ENCODE measurements around the gene TPCN2.
A peak's percentile ranks its signal among the peaks of the same experiment; 100 is the strongest.

Gene TPCN2

DNA sequence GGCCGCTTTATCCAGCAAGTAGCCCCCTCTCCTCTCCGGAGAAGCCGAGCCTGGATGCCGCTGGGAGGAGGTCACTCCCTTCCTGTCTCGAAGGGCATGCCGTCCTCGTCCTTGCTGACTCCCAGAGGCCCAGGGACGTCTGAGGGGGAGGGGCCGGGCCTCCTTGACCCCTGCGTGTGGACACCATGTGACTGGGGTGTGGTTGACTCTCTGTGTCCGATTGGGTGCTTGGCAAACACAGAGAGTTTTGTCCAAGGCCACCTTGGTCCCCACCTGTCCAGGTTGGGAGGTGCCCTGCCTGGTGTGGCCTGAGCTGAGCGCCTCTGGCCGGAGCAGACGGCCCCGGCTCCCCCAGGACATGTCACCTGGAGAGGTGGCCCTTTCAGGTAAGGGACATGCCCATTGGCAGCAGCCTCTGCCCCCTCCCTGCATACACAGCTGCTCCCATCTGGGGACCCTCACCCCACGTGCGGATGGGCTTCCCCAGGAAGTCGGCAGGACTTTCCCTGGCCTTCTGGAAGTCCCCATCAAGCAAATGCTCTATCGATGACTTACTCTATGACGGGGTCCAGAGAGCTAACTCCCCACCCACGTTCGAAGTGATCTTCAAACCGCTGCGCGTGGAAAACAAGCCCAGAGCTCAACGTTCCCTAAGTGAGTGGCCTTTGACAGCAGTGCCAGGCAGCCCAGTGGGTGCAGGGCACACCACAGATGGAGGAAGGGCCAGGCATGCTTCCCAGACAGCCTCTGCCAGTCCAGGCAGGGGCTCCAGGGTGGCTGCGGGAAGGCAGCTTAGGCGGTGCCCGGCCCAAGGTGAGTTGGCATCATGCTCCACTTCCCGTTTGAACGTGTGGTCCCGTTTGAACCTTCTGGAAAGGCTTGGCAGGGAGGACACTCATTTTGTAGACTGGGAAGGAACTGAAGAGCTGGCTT is 106.8 kb downstream of the TPCN2 start, which contains the start of gene SMIM38:
Gene SMIM38, plus strand, starts transcription at position 634 of the 933 bp plus-strand sequence. CDS start 1,912 bp downstream, outside the sequence.
- no peak for DNase-seq

- DNase-seq = no peak
These were observed 107.5 kb downstream of the TPCN2 start for GRCh38 chr11:69156235-69156639.

GRCh38 chr11:69156673-69157155 is 108.0 kb downstream of the TPCN2 start:
- no peak for DNase-seq

DNA sequence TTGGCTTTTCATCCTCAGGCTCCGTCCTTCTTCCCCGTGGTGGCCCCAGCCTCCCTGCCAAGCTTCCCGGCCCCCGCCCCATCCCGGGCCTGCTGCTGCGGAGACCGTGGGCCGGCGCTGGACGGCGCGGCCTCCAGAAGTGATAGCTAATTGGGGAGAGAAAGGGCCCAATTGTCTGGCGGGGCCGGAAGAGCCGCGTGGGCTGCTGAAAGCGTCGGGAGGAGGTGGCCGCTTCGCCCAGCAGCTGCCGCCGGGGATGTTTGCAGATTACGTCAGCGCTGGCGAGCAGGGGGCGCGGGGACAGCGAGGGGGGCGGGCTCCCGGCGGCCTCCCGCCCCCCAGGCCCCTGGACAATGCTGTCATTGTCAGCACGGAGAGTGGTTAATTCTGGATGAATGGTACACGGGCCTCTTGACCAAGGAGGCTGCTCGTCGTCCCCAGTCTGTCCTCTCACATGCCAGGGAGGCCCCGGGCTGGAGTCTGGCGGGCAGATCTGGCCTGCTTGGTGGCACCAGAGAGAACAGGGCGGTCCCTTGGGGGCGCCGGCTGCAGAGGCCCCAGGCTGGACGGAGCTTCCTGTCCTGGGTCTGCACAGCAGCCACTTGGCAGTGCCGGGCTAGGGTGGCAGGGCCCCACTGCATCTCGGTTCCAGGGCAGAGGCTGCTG is 108.6 kb downstream of the TPCN2 start:
- no peak for DNase-seq

DNA sequence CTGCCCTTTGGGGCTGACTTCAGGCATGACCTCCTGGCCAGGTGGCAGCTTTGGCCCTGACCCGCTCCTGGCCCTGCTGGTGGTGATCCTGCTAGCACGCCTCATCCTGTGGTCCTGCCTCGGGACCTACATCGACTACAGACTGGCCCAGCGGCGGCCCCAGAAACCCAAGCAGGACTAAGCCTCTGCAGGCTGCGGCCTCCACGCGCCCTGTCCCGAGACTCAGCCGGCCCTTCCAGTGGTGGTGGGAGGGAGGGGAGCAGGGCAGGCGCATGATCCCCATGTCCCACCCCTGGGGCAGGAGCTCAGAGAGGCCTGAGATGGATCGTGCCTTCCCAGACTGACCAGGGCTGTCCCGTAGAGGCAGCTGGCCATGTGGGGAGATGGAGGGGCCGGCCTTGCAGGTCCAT is 109.1 kb downstream of the TPCN2 start:
- DNase-seq = no peak

DNA sequence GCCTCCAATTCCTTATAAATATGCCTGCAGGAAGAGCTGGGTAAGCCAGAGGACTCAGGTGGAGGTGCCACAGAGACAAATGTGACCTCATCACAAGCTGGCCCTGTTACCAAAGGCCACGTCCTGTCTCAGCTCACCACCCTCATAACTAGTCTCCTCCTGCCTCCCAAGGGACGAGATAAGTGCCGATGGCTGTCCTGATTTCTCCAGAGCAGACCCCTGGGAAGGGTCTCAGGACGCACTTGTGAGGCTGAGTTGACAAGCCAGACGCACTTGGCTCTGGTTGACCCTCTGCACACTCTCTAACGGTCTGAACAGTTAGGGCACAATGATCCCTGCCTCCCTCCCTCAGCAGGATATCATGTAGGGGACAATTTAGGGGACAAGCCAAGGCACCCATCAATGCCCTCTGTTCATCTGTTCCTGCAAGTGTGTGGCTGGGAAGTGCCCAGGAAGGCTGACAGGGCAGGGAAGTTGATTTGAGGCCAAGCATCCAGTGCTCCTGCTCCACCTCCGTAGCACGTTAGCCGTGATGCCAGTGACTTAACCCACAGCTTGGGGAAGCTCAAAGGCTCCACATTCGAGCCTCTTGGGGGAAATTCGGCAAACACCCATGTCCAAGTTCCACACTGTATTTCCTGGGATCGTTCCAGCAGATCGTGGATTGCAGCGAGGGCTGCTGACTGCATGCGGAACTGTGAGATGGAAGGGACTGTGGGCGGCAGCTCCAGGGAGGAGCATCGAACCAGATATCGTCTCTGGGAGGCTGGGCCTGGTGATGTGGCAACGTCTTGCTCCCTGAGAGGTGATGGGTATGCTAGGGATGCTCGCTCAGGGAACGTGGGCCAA is 109.8 kb downstream of the TPCN2 start:
- no peak for DNase-seq

GRCh38 chr11:69159150-69159852 is 110.6 kb downstream of the TPCN2 start:
- no peak for DNase-seq

DNA sequence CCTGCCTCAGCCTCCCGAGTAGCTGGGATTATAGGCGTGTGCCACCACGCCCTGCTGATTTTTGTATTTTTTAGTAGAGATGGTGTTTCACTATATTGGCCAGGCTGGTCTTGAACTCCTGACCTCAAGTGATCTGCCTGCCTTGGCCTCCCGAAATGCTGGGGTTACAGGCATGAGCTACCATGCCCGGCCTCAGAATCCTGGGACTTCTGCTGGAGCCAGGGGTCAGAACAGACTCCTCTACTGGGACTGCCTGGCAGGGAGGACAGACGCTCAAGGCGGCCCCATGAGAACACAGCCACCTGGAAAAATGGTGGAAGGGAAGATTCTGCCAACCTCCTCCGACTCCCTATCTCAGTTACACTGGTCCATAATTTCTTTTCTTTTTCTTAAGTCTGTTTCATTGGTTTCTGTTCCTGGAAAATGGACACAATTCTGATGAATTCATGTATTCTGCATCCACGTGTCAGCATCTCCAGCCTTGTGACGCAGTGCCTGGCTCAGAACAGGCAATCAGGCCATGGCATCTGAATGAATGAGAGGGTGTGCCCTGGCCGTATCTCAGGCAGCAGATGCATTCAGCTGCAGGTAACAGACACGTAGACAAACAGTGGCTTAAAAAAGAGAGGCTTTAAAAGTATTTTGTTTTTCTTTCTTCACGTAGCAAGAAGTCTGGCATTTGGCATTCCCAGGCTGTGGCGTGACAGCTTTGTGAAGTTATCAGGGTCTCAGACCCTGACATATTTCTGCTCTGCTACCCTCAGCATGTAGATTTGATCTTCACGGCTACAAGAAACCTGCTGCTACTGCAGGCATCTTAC is 111.8 kb downstream of the TPCN2 start:
- DNase-seq = no peak

- no peak for DNase-seq
These were observed 112.3 kb downstream of the TPCN2 start for GRCh38 chr11:69161117-69161407.

DNA sequence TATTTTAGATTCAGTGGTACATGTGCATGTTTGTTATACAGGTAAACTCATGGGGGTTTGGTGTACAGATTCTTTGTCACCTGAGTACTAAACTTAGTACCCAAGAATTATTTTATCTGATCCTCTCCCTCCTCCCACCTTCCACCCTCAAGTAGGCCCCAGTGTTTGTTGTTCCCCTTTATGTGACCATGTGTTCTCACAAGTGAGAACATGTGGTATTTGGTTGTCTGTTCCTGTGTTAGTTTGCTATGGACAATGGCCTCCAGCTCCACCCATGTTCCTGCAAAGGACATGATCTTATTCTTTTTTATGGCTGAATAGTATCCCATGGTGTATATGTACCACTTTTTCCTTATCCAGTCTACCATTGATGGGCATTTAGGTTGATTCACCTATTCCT is 113.8 kb downstream of the TPCN2 start:
- DNase-seq = no peak

DNA sequence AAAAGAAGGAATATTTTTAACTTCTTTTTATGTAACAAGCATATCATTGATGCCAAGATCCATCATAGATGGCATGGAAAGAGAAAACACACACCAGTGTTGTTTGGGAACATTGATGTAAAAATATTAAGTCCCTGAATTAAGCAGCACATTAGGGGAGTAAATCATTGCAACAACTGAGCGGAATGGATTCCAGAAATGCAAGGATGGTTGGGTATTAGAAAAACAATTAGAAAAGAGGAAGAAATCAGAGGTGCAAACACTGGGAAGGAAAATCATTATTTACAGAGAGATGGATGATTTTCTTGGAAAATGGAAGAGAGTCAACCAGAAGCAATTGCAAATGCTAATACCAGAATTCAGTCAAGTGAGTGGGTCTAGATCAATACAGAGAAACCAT is 115.1 kb downstream of the TPCN2 start:
- DNase-seq = no peak

- DNase-seq = no peak
These were observed 116.1 kb downstream of the TPCN2 start for GRCh38 chr11:69164824-69165223.

- DNase-seq = no peak
These were observed 117.0 kb downstream of the TPCN2 start for GRCh38 chr11:69165775-69166174.

DNA sequence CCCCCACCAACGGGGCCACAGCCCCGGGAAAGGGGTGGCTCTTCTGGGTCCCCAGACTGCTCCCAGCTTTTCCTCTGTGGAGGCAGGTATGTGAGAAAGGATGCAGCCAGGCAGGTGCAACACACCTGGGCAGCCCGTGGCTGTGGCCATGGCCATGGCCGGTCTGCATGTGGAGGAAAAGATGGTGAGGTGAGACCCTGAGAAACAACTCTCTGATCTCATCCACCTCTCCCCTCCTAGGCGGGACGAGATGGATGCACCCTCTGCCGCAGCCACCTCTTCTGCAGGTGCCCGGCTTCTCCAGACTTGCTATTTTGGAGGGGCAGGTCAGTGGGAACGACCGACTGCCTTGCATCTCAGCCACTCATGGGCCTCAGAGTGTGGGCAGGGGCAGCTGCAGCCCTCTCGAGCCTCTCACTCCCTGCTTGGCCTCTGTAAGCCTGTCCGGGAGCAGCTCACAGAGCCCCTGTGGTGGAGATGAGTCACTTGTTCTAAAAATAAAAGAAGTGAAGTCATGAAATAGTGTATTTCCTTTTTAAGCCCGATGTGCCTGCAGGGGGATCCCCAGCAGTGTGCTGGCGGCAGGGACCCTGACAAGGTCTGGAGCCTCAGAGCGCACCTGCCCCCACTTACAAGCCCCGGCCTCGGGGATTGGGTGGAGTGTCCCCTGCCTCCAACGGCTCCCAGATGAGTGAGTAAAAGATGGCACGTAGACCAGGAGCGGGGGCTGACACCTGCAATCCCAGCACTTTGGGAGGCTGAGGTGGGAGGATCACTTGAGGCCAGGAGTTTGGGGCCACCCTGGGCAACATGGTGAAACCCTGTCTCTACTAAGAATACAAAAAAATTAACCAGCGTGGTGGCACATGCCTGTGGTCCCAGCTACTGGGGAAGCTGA is 117.7 kb downstream of the TPCN2 start:
- DNase-seq = peak; percentile 28

DNA sequence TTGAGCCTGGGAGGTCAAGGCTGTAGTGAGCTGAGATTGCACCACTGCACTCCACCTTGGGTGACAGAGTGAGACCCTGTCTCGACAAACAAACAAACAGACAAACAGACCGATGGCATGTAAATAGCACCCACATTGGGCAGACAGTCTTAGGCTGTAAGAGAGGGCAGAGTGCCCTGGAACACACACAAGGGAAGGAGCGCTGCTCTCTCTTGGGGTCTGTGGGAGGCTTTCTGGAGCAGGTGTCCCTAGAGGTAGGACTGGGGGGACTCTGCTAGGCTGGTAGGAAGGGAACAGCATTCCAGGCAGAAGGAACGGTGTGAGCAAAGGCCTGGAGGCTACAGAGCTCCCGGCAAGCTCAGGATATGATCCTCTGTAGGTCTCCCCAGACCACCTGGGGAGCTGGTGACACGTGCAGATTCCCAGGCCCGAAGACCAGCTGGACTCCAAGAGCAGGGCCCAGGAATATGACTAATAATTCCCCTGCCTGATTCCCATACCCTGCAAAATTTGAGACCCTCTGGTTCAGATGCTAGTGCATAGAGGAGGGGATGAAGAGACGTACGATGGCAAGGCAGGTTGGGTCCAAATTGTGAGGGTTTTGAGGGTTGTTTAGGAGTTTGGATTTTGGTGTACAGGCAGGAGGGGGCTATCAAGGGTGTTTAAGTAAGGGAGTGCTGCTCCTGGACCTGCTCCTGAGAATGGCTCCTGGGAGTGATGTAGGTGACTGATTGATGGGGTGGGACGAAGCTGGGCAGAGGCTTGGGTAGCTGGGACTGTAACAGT is 118.6 kb downstream of the TPCN2 start:
- DNase-seq = no peak

DNA sequence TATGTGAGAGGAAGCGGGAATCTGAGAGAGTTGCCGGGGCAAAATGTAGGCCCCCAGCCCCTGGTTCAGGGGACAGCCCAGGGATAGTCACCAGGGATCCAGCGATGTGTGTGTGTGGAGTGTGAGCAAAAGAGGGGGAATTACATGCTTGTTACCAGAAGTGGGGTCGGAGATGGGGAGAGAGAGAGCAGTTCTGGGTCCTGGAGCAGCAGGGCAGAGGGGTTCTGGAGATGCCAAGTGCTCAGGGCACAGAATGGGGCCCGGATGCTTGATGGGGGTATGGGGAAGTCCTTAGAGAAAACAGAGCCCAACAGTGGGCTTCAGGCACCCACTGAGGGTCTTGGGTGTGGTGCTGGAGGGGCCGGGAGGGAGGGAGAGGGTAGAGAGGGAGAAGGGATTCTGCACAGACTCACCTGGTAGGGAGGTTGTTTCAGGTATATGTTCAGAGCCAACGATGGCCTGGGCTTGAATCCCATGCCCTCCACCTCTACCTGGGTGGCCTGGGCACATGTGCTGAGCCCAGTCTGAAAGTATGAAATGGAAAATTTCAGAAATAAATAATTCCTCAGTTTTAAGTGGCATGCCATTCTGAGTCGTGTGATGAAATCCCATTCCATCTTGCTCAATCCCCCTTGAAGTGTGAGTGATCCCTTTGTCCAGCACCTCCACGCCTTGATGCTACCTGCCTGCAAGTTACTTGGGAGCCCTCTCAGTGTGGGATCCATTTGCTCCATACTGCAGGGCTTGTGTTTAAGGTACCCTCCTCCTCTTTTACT is 119.4 kb downstream of the TPCN2 start:
- DNase-seq = no peak

DNA sequence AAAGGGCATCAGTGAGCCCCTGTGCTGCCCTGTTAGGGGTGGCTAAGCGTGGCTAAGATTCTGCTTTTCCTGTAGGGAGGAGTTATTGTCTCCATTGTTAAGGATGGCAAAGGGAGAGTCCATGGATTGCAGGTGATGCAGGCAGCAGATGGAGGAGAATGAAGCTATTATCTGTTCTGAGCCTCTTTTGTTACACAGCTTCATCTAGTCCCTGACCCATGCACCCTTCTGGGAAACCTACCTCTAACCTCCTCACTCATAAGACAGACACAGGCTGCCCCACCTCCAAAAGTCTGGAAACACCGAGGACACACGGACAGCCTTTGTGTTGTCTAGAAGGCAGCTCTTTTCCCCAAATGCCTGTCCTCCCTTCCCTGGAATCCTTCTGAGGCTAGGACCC is 120.7 kb downstream of the TPCN2 start:
- DNase-seq = no peak

GRCh38 chr11:69170704-69171103 is 122.0 kb downstream of the TPCN2 start:
- no peak for DNase-seq

All from GOT3 (cell line).